Measurements from ENCODE around the gene ACSF3. TPM values are rescaled to one million over a fixed set of nuclear protein-coding genes. Genes with fewer than 3 reads are reported as not detected.
"Not testable (repeated sequence)": the region's sequence is repeated elsewhere in the genome, so short reads cannot be mapped to it uniquely, and the experiment has no call there.

ACSF3 gene
- total RNA-seq, 2 experiments from 2014 or later: 112 to 143 TPM

- H3K36me3 ChIP-seq (ENCODE audit: insufficient read depth, low read length): peaks cover 23% of the 10 kb centered on the region; the same call in 1 of the 2 replicates
- H3K4me3 ChIP-seq (ENCODE audit: low read depth, low read length, poor library complexity, severe bottlenecking): no peak overlapping the region
- no peaks in the 10 kb centered on the region for H3K9me2 ChIP-seq (ENCODE audit: insufficient read depth, low read length)
- TF ChIP-seq EZH2phosphoT487 (IDR thresholded peaks at IDR 0.05; ENCODE audit: borderline replicate concordance, low read depth, low read length): no peak
- TF ChIP-seq, protein P1, sequence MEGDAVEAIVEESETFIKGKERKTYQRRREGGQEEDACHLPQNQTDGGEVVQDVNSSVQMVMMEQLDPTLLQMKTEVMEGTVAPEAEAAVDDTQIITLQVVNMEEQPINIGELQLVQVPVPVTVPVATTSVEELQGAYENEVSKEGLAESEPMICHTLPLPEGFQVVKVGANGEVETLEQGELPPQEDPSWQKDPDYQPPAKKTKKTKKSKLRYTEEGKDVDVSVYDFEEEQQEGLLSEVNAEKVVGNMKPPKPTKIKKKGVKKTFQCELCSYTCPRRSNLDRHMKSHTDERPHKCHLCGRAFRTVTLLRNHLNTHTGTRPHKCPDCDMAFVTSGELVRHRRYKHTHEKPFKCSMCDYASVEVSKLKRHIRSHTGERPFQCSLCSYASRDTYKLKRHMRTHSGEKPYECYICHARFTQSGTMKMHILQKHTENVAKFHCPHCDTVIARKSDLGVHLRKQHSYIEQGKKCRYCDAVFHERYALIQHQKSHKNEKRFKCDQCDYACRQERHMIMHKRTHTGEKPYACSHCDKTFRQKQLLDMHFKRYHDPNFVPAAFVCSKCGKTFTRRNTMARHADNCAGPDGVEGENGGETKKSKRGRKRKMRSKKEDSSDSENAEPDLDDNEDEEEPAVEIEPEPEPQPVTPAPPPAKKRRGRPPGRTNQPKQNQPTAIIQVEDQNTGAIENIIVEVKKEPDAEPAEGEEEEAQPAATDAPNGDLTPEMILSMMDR (conservative IDR thresholded peaks at IDR 0.05; ENCODE audit: low read length): no peak
- no TSS peak for BruUV-seq (replicated peaks)
- H2AFZ ChIP-seq (ENCODE audit: low read length): no peak overlapping the region
- no peaks in the 10 kb centered on the region for H3K9me3 ChIP-seq (ENCODE audit: low read length)
- POLR2A ChIA-PET: no interaction called here
- intact Hi-C loops (cut with micrococcal nuclease; ENCODE audit: unreplicated experiment): loop anchor here (10.0 kb wide), 1 partner anchor 277 kb away; the partner anchor contains the start of gene APRT
- no peaks in the 10 kb centered on the region for H4K20me1 ChIP-seq (ENCODE audit: insufficient read depth, low read length)
- DNase-seq (ENCODE audit: low spot score): no peak
- CTCF ChIA-PET (ENCODE audit: unreplicated experiment): no interaction called here
- no peak overlapping the region for H3K27ac ChIP-seq (ENCODE audit: low read depth, low read length, poor library complexity, severe bottlenecking)
- peaks cover 33% of the 10 kb centered on the region for H3K4me1 ChIP-seq (ENCODE audit: insufficient read depth, low read length, poor library complexity, severe bottlenecking)
- H3K79me2 ChIP-seq (ENCODE audit: insufficient read depth, low read depth, low read length): peaks cover 29% of the 10 kb centered on the region
- no peak overlapping the region for H3K4me2 ChIP-seq (ENCODE audit: low read length)
Observed at GRCh38 chr16:89092013-89092412, 1.6 kb upstream of the ACSF3 start.

- Histone ChIP-seq H3K36me3 (ENCODE audit: insufficient read depth, low read length) (peaks cover 25% of the 10 kb centered on the region; the same call in 1 of the 2 replicates), H3K4me2 (ENCODE audit: low read length) (peak overlapping the region; percentile 95), H3K4me3 (ENCODE audit: low read depth, low read length, poor library complexity, severe bottlenecking) (peak overlapping the region; percentile 99), H3K79me2 (ENCODE audit: insufficient read depth, low read depth, low read length) (peaks cover 35% of the 10 kb centered on the region), H3K4me1 (ENCODE audit: insufficient read depth, low read length, poor library complexity, severe bottlenecking) (peaks cover 45% of the 10 kb centered on the region), H3K27ac (ENCODE audit: low read depth, low read length, poor library complexity, severe bottlenecking) (peak overlapping the region; percentile 98), H2AFZ (ENCODE audit: low read length) (peak overlapping the region; percentile 40; the same call in 1 of the 2 replicates)
- intact Hi-C loops (cut with micrococcal nuclease; ENCODE audit: unreplicated experiment): loop anchor here (10.0 kb wide), 1 partner anchor 278 kb away; the partner anchor contains the start of gene APRT
- H4K20me1 ChIP-seq (ENCODE audit: insufficient read depth, low read length); H3K9me2 ChIP-seq (ENCODE audit: insufficient read depth, low read length); CTCF ChIA-PET (ENCODE audit: unreplicated experiment); DNase-seq (ENCODE audit: low spot score); BruUV-seq (replicated peaks); H3K9me3 ChIP-seq (ENCODE audit: low read length): not testable (repeated sequence)
- POLR2A ChIA-PET: interaction anchor here (0.6 kb wide), 2 partner anchors 25 to 29 kb away, joined by 3 read pairs; no protein-coding TSS in a partner anchor
Observed at GRCh38 chr16:89093252-89093601, 425 bp upstream of the ACSF3 start.

DNA sequence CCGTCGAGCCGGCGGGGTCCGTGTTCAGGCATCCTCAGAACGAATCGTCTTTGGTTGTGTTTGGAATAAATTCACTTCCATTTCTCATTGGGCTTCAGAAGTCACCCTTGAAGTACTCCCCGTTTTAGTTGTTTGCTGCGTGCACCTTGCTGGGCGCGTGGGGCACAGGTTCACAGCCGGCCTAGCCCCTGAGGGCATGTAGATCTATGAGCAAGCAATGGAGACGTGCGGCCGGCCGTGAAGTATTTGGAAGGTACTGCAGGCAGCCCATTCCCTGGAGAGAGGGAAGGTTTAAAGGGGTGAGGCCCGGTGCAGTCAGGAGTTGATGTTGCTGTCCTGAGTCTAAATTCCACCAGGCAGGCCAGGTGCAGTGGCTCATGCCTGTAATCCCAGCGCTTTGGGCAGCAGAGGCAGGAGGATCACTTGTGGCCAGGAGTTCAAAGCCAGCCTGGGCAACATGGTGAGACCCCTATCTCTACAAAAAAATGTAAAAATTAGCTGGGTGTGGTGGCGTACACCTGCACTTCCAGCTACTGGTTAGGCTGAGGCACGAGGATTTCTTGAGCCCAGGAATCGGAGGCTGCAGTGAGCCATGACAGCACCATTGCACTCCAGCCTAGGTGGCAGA is 714 bp downstream of the ACSF3 start:
- Histone ChIP-seq H3K9me3 (ENCODE audit: low read length) (no peaks in the 10 kb centered on the region), H3K27ac (ENCODE audit: low read depth, low read length, poor library complexity, severe bottlenecking) (peak overlapping the region; percentile 98), H3K9me2 (ENCODE audit: insufficient read depth, low read length) (no peaks in the 10 kb centered on the region), H4K20me1 (ENCODE audit: insufficient read depth, low read length) (no peaks in the 10 kb centered on the region), H3K4me2 (ENCODE audit: low read length) (peak overlapping the region; percentile 95), H3K79me2 (ENCODE audit: insufficient read depth, low read depth, low read length) (peaks cover 44% of the 10 kb centered on the region), H2AFZ (ENCODE audit: low read length) (no peak overlapping the region), H3K4me3 (ENCODE audit: low read depth, low read length, poor library complexity, severe bottlenecking) (peak overlapping the region; percentile 99), H3K4me1 (ENCODE audit: insufficient read depth, low read length, poor library complexity, severe bottlenecking) (peaks cover 55% of the 10 kb centered on the region), H3K36me3 (ENCODE audit: insufficient read depth, low read length) (peaks cover 33% of the 10 kb centered on the region)
- CTCF ChIA-PET (ENCODE audit: unreplicated experiment): interaction anchor here (0.5 kb wide), 1 partner anchor 594 kb away, joined by 8 read pairs; no protein-coding TSS in a partner anchor
- BruUV-seq (replicated peaks): no TSS peak
- POLR2A ChIA-PET: interaction anchor here (0.6 kb wide), 1 partner anchor 101 kb away, joined by 3 read pairs; no protein-coding TSS in a partner anchor
- no peak for TF ChIP-seq EZH2phosphoT487 (IDR thresholded peaks at IDR 0.05; ENCODE audit: borderline replicate concordance, low read depth, low read length)
- TF ChIP-seq, protein P1 (conservative IDR thresholded peaks at IDR 0.05; ENCODE audit: low read length): no peak
- DNase-seq (ENCODE audit: low spot score): peak; percentile 39
- intact Hi-C loops (cut with micrococcal nuclease; ENCODE audit: unreplicated experiment): loop anchor here (10.0 kb wide), 1 partner anchor 280 kb away; the partner anchor contains the start of gene APRT
